SU-DHL-6 (cell line): ENCODE measurements around the gene NHSL2.

ENCODE experiments used
- CTCF ChIP-seq: fragments of 200-600 bp; sonication (generic); IDR thresholded peaks from one replicate; pipeline ENCODE4 v1.5.1; 2017; ENCODE audit warnings: antibody characterized with exemption, mild to moderate bottlenecking, low read length, moderate library complexity; ENCODE audit not compliant: insufficient read depth, poor library complexity, severe bottlenecking
- EZH2phosphoT487 ChIP-seq: fragments of 200-600 bp; sonication (generic), shearing (Covaris generic); conservative IDR thresholded peaks from 2 replicates; pipeline ENCODE4 v1.6.1; 2018; ENCODE audit warnings: mild to moderate bottlenecking, antibody characterized with exemption, low read length, moderate library complexity, mixed read lengths

GRCh38 chrX:72088761-72089160 is 178.1 kb downstream of the NHSL2 start:
- TF ChIP-seq CTCF (no peak), EZH2phosphoT487 (no peak)
